ENCODE measurements around the gene NDUFS2. TPM values are rescaled to one million over a fixed set of nuclear protein-coding genes. Genes with fewer than 3 reads are reported as not detected.

The NDUFS2 gene
- total RNA-seq, 6 donors from 2014 or later = 65.7 to 194 (median 84.4) TPM

DNA sequence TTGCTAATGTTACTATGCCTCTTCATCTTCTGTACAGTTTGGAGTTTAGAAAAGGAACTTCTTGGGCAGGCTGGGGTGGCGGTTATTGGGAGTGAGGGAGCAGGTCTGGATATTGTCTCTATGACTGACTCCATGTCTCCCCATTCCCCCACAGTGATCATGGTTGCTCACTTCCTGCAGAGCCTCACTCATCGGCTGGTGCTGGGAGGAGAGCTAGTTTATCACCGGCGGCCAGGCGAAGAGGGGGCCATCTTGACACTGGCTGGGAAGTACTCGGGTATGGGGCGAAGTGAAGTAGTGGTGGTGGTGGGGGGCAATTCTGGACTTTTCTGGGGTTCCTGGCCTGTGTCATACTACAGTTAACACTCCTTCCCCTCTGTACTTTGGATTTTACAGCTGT is 25.9 kb downstream of the NDUFS2 start:
- Histone ChIP-seq H3K36me3 (peaks cover 4 to 31% (median 24%) of the 10 kb centered on the region in 4 donors), H3K27ac (peak overlapping the region in 1 of 4 donors; percentile 80), H3K4me1 (peaks cover 13 to 29% (median 26%) of the 10 kb centered on the region in 4 donors), H3K9me3 (no peaks in the 10 kb centered on the region), H3K4me3 (peak overlapping the region in 1 of 4 donors; percentile 33), H3K27me3 (no peaks in the 10 kb centered on the region)
- TF ChIP-seq EP300 (IDR thresholded peaks at IDR 0.05) = no peak
- TF ChIP-seq POLR2A (IDR thresholded peaks at IDR 0.05) = no peak
- no peak for TF ChIP-seq CTCF (IDR thresholded peaks at IDR 0.05)
- TF ChIP-seq POLR2AphosphoS5 (IDR thresholded peaks at IDR 0.05) = no peak
- WGBS, 2 donors = 89 to 93% methylated on average over 7 of the region's 7 CpGs
- DNase-seq (no peak), ATAC-seq (ENCODE audit: low FRiP score in 2 of 2) (no peak)

GRCh38 chr1:161229896-161230295 is 27.7 kb downstream of the NDUFS2 start:
- Histone ChIP-seq H3K4me1 (peaks cover 13 to 29% (median 26%) of the 10 kb centered on the region in 4 donors), H3K9me3 (no peaks in the 10 kb centered on the region), H3K27ac (no peak overlapping the region), H3K4me3 (no peak overlapping the region), H3K27me3 (no peaks in the 10 kb centered on the region), H3K36me3 (peaks cover 4 to 31% (median 24%) of the 10 kb centered on the region in 4 donors)
- no peak for ATAC-seq (ENCODE audit: low FRiP score in 2 of 2)
- WGBS, 2 donors = 61 to 66% methylated on average over 3 of the region's 3 CpGs
- TF ChIP-seq CTCF (IDR thresholded peaks at IDR 0.05) (no peak), POLR2A (IDR thresholded peaks at IDR 0.05) (no peak), POLR2AphosphoS5 (IDR thresholded peaks at IDR 0.05) (no peak), EP300 (IDR thresholded peaks at IDR 0.05) (no peak)
- DNase-seq = no peak

DNA sequence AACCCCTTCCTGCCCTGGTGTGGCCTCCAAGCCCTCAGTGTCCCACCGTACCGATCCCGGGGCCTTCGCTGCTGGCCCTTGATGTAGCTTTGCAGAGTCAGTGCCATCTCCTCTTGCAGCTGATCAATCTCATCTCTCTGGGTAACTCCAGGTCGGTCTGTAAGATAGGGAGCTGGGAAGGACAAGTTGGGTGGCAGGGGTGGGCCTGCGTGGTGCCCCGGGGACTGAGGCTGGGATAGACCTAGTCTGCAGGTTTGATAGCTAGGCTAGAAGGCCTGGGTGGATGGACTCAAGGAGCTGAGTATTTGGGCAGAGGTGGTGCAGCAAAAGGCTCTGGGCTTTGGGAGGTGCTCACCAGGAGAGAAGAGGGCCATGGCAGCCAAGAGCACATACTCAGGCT is 28.6 kb downstream of the NDUFS2 start:
- no peaks in the 10 kb centered on the region for H3K9me3 ChIP-seq
- no peaks in the 10 kb centered on the region for H3K27me3 ChIP-seq
- no peak for DNase-seq
- peaks cover 10 to 22% (median 20%) of the 10 kb centered on the region in 4 donors for H3K4me1 ChIP-seq
- no peak for ATAC-seq (ENCODE audit: low FRiP score in 2 of 2)
- no peak for TF ChIP-seq POLR2AphosphoS5 (IDR thresholded peaks at IDR 0.05)
- H3K36me3 ChIP-seq = peaks cover 4 to 31% (median 24%) of the 10 kb centered on the region in 4 donors
- no peak overlapping the region for H3K27ac ChIP-seq
- H3K4me3 ChIP-seq = no peak overlapping the region
- 97 to 99% methylated on average over 7 of the region's 7 CpGs for WGBS, 2 donors

DNA sequence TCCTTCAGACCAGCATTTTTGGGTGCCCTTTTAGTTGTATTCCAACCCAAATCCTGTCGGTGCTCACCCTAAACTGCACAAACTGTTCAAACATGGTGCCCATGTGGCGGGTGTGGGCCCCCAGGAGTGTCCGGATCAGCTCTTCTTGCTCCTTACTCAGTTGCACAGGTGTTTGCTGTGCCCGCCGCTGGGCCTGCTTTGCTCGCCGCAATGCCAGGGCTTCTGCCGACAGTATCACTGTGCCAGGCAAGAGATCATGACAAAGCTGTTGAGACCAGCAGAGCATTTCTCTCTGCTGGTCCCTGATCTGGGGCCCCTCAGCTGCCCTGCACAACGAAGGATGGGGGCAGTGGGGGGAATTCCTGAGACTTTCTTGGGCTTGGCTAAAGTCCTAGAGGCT is 30.9 kb downstream of the NDUFS2 start:
- Histone ChIP-seq H3K27me3 (no peaks in the 10 kb centered on the region), H3K4me3 (no peak overlapping the region), H3K27ac (no peak overlapping the region), H3K9me3 (no peaks in the 10 kb centered on the region), H3K36me3 (peaks cover 4 to 31% (median 22%) of the 10 kb centered on the region in 4 donors), H3K4me1 (peaks cover 0 to 1% (median under 1%) of the 10 kb centered on the region in 4 donors)
- TF ChIP-seq EP300 (IDR thresholded peaks at IDR 0.05) = no peak
- TF ChIP-seq CTCF (IDR thresholded peaks at IDR 0.05) = no peak
- TF ChIP-seq POLR2A (IDR thresholded peaks at IDR 0.05) = no peak
- no peak for TF ChIP-seq POLR2AphosphoS5 (IDR thresholded peaks at IDR 0.05)
- DNase-seq (no peak), ATAC-seq (ENCODE audit: low FRiP score in 2 of 2) (no peak)
- 82 to 86% methylated on average over 9 of the region's 9 CpGs for WGBS, 2 donors

GRCh38 chr1:161235957-161236775 is 34.0 kb downstream of the NDUFS2 start:
- H3K9me3 ChIP-seq = no peaks in the 10 kb centered on the region
- WGBS, 2 donors = 67 to 73% methylated on average over 5 of the region's 5 CpGs
- no peaks in the 10 kb centered on the region for H3K27me3 ChIP-seq
- ATAC-seq (ENCODE audit: low FRiP score in 2 of 2) = no peak
- TF ChIP-seq EP300 (IDR thresholded peaks at IDR 0.05) (no peak), POLR2A (IDR thresholded peaks at IDR 0.05) (no peak), CTCF (IDR thresholded peaks at IDR 0.05) (no peak), POLR2AphosphoS5 (IDR thresholded peaks at IDR 0.05) (no peak)
- no peak for DNase-seq
- H3K4me3 ChIP-seq = no peak overlapping the region
- H3K27ac ChIP-seq = no peak overlapping the region
- H3K36me3 ChIP-seq = no peaks in the 10 kb centered on the region
- H3K4me1 ChIP-seq = no peaks in the 10 kb centered on the region

Data from upper lobe of left lung (tissue), 6 donors.